Activated CD4-positive, alpha-beta memory T cell treated with anti-CD3 and anti-CD28 coated beads for 36 hours (primary cell): Measurements from ENCODE around the gene ALPK3. TPM values are rescaled to one million over a fixed set of nuclear protein-coding genes. Genes with fewer than 3 reads are reported as not detected.

Experiments used
- CTCF ChIA-PET: fragments of 350-600 bp; sonication (Branson Sonifier 250); formaldehyde crosslinking; loops from one replicate; lab custom pipeline; 2021; ENCODE audit warnings: antibody characterized with exemption, inconsistent platforms; lab: Charles Lee
- POLR2A ChIA-PET: fragments of 350-600 bp; sonication (Branson Sonifier 250); formaldehyde crosslinking; loops from one replicate; lab custom pipeline; 2021; ENCODE audit warnings: antibody characterized with exemption; lab: Charles Lee
- DNase-seq: peaks from one replicate; pipeline ENCODE4 v3.0.0-alpha.2; 2020
- H3K27ac Mint-ChIP-seq: one replicate; pipeline ENCODE4 v1.8.0; 2021; ENCODE audit warnings: mixed read lengths
- H3K27me3 Mint-ChIP-seq: one replicate; pipeline ENCODE4 v1.8.0; 2021; ENCODE audit warnings: mixed read lengths
- H3K36me3 Mint-ChIP-seq: one replicate; pipeline ENCODE4 v1.8.0; 2021; ENCODE audit warnings: mixed read lengths
- H3K4me1 Mint-ChIP-seq: one replicate; pipeline ENCODE4 v1.8.0; 2021; ENCODE audit warnings: low read depth, mixed read lengths
- H3K4me3 Mint-ChIP-seq: one replicate; pipeline ENCODE4 v1.8.0; 2021; ENCODE audit warnings: mild to moderate bottlenecking, mixed read lengths
- H3K9me3 Mint-ChIP-seq: one replicate; pipeline ENCODE4 v1.8.0; 2021; ENCODE audit warnings: mixed read lengths
- intact Hi-C: fragments of 100-400 bp; cut with micrococcal nuclease; formaldehyde crosslinking; loops from one replicate; pipeline ENCODE4 v1.15.1; 2023
- total RNA-seq, 2 experiments: library from RNA; stranded (reverse); gene quantifications; one replicate each; pipeline ENCODE4 v1.2.3, GENCODE V29; 2021

ALPK3 gene
- total RNA-seq, 2 experiments from 2014 or later = 0.10 to 0.12 TPM

GRCh38 chr15:84857418-84858004, 40.4 kb downstream of the ALPK3 start:
- ChIA-PET CTCF (no interaction called here), POLR2A (no interaction called here)
- no peak overlapping the region for H3K4me3 Mint-ChIP-seq
- H3K27ac Mint-ChIP-seq = no peak overlapping the region
- H3K36me3 Mint-ChIP-seq = no peaks in the 10 kb centered on the region
- H3K27me3 Mint-ChIP-seq = no peaks in the 10 kb centered on the region
- H3K4me1 Mint-ChIP-seq = no peaks in the 10 kb centered on the region
- no peak for DNase-seq
- no peaks in the 10 kb centered on the region for H3K9me3 Mint-ChIP-seq
- intact Hi-C loops = no loop called here

- Mint-ChIP-seq H3K27ac (no peak overlapping the region), H3K27me3 (no peaks in the 10 kb centered on the region), H3K4me1 (no peaks in the 10 kb centered on the region), H3K36me3 (no peaks in the 10 kb centered on the region), H3K9me3 (no peaks in the 10 kb centered on the region), H3K4me3 (no peak overlapping the region)
- ChIA-PET CTCF (interaction anchor here (1.3 kb wide), 1 partner anchor 13 kb away, joined by 3 read pairs; no protein-coding TSS in a partner anchor), POLR2A (no interaction called here)
- intact Hi-C loops = no loop called here
- no peak for DNase-seq
These were observed 41.1 kb downstream of the ALPK3 start for GRCh38 chr15:84858231-84858630.

GRCh38 chr15:84859144-84859543, 42.0 kb downstream of the ALPK3 start:
- Mint-ChIP-seq H3K4me1 (no peaks in the 10 kb centered on the region), H3K4me3 (no peak overlapping the region), H3K9me3 (no peaks in the 10 kb centered on the region), H3K27ac (no peak overlapping the region), H3K36me3 (no peaks in the 10 kb centered on the region), H3K27me3 (no peaks in the 10 kb centered on the region)
- ChIA-PET POLR2A (no interaction called here), CTCF (interaction anchor here (1.3 kb wide), 1 partner anchor 14 kb away, joined by 3 read pairs; no protein-coding TSS in a partner anchor)
- no peak for DNase-seq
- intact Hi-C loops = no loop called here

- CTCF ChIA-PET = no interaction called here
- no peaks in the 10 kb centered on the region for H3K27me3 Mint-ChIP-seq
- H3K36me3 Mint-ChIP-seq = no peaks in the 10 kb centered on the region
- H3K9me3 Mint-ChIP-seq = no peaks in the 10 kb centered on the region
- no peaks in the 10 kb centered on the region for H3K4me1 Mint-ChIP-seq
- H3K27ac Mint-ChIP-seq = no peak overlapping the region
- H3K4me3 Mint-ChIP-seq = no peak overlapping the region
- POLR2A ChIA-PET = no interaction called here
- no peak for DNase-seq
- intact Hi-C loops = no loop called here
These were observed 42.5 kb downstream of the ALPK3 start for GRCh38 chr15:84859651-84860050.

GRCh38 chr15:84861781-84862180, 44.6 kb downstream of the ALPK3 start:
- no peaks in the 10 kb centered on the region for H3K36me3 Mint-ChIP-seq
- H3K9me3 Mint-ChIP-seq = no peaks in the 10 kb centered on the region
- intact Hi-C loops = no loop called here
- H3K27ac Mint-ChIP-seq = no peak overlapping the region
- DNase-seq = no peak
- POLR2A ChIA-PET = no interaction called here
- H3K27me3 Mint-ChIP-seq = no peaks in the 10 kb centered on the region
- H3K4me1 Mint-ChIP-seq = no peaks in the 10 kb centered on the region
- CTCF ChIA-PET = no interaction called here
- no peak overlapping the region for H3K4me3 Mint-ChIP-seq

DNA sequence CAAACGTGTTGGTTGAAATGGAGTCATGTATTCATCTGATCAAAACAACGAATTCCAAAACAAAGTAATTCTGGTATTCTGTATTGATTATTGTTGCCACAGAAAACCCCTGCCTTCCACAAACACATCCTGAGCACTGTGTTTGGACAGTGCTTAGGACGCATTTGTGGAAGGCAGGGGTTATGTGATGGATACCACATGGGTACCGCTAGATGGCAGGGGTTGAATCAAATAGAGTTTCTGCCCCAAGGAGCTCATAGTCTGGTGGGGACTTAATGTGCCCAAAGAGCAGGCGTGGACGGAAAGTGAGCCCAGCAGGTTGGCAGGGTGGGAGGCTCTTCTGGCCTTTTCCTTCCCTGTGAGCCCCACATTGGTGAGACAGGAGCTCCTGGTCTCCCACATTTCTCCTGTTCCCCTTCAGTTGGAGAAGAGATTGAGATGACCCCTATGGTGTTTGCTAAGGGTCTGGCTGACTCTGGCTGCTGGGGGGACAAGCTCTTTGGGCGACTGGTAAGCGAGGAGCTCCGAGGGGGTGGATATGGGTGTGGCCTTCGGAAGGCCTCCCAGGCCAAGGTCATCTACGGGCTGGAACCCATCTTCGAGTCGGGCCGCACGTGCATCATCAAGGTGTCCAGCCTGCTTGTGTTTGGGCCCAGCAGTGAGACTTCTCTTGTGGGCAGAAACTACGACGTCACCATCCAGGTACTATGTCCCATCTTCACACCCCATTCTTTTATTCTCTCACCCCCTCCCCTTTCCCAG, 45.2 kb downstream of the ALPK3 start:
- ChIA-PET CTCF (no interaction called here), POLR2A (no interaction called here)
- intact Hi-C loops = no loop called here
- Mint-ChIP-seq H3K4me1 (no peaks in the 10 kb centered on the region), H3K27ac (no peak overlapping the region), H3K9me3 (no peaks in the 10 kb centered on the region), H3K27me3 (no peaks in the 10 kb centered on the region), H3K36me3 (no peaks in the 10 kb centered on the region), H3K4me3 (no peak overlapping the region)
- DNase-seq = no peak

DNA sequence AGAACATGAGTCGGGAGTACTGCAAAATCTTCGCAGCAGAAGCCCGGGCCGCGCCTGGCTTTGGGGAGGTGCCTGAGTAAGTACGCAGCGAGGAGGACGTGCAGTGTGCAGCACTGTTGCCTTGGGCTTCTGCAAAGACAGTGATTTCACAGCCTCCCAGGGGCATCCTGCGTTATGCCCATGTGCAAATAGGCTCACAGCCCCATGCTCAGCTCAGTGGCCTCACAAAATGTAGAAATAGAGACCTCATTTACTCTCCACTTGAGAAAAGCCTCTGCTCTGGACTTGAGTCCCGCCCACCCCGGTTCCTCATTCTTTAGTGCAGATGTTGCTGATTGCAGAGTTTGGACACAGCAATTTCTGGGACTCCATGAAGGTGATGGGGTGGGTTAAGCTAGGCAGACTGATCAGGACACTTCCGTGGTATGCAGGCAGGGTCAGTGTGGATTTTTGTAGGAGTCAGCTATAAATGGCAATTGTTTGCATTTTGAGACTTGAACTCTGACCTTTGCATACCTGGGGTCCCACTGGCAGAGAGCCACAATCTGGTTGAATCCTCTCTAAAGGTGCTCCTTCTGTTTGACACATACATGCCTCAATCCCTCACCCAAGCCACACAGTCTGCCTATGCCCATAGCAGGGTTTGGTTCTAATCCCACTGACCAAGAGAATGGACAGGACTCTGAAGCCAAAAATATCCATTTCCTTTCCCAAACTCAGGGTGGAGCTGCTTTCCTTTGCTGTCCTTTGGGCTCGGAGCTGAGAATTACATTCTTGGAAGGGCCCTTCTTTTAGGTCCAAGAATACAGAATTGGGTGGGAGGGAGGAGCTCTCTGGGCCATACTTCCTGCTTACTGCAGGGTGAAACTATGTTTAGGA, 46.6 kb downstream of the ALPK3 start:
- Mint-ChIP-seq H3K36me3 (no peaks in the 10 kb centered on the region), H3K4me1 (no peaks in the 10 kb centered on the region), H3K27ac (no peak overlapping the region), H3K4me3 (no peak overlapping the region), H3K9me3 (no peaks in the 10 kb centered on the region), H3K27me3 (no peaks in the 10 kb centered on the region)
- DNase-seq = no peak
- intact Hi-C loops = no loop called here
- CTCF ChIA-PET = interaction anchor here (2.1 kb wide), 1 partner anchor 14 kb away, joined by 8 read pairs; no protein-coding TSS in a partner anchor
- POLR2A ChIA-PET = no interaction called here

GRCh38 chr15:84864444-84864795, 47.3 kb downstream of the ALPK3 start:
- POLR2A ChIA-PET = no interaction called here
- Mint-ChIP-seq H3K36me3 (no peaks in the 10 kb centered on the region), H3K9me3 (no peaks in the 10 kb centered on the region), H3K27me3 (no peaks in the 10 kb centered on the region), H3K27ac (no peak overlapping the region), H3K4me1 (no peaks in the 10 kb centered on the region), H3K4me3 (no peak overlapping the region)
- intact Hi-C loops = no loop called here
- no peak for DNase-seq
- CTCF ChIA-PET = interaction anchor here (0.8 to 2.1 kb wide), 3 partner anchors 14 to 266 kb away, joined by 3 to 8 read pairs (median 3); no protein-coding TSS in a partner anchor

DNA sequence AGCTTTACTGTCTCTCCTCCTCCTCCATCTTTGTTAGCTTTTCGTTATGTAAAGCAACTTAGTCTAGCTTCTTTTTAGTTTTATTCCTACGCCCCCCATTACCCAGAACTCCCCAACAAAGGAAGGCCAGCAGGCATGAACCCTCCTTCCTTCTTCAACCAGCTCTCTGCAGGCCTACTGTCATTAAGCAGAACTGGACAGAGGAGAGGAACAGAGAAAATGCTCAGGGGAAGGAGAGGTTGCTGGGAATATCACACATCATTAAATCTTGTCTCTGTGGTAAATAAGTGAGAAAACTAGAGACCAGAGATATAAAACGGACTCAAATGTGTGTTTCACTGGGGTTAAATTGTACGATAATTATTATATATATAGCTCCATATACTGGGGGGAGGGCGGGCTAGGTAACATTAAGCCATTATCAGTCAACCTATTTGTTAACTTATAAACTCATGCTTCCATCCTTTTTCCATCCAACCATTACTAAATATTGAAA, 48.0 kb downstream of the ALPK3 start:
- DNase-seq = no peak
- CTCF ChIA-PET = interaction anchor here (0.8 to 2.1 kb wide), 3 partner anchors 13 to 267 kb away, joined by 3 to 8 read pairs (median 3); no protein-coding TSS in a partner anchor
- H3K9me3 Mint-ChIP-seq = no peaks in the 10 kb centered on the region
- no peaks in the 10 kb centered on the region for H3K27me3 Mint-ChIP-seq
- no peaks in the 10 kb centered on the region for H3K4me1 Mint-ChIP-seq
- no peaks in the 10 kb centered on the region for H3K36me3 Mint-ChIP-seq
- H3K4me3 Mint-ChIP-seq = no peak overlapping the region
- POLR2A ChIA-PET = no interaction called here
- intact Hi-C loops = no loop called here
- no peak overlapping the region for H3K27ac Mint-ChIP-seq

DNA sequence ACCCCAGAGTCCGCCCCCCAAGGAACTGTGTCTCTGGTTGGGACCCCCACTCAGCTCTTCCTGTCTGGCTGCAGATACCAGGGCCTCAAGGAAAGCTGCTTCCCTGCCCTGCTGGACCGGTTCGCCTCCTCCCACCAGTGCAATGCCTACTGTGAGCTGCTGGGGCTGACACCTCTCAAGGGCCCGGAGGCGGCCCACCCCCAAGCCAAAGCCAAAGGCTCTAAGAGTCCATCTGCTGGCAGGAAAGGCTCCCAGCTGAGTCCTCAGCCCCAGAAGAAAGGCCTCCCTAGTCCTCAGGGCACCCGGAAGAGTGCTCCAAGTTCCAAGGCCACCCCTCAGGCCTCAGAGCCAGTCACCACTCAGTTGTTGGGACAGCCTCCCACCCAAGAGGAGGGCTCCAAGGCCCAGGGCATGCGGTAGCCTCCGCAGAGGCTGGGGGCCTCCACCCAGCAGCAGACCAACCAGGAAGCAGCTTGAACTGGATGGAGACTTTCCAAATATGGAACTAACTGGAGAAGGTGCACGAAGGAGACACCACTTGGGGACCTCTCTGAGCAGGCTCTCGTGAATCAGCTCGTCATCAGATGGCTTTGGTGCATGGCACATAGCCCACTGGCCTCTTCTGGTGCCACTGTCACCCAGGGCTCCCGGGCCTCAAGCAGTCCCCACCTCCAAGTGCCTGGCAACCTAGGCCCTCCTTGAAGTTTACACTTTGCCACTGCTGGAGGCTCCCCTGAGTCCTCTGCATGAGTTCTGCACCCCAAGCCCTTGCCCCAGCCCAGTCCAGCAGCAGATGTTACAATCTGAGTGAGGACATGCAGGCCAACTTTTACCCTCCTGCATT, 51.1 kb downstream of the ALPK3 start:
- ChIA-PET POLR2A (no interaction called here), CTCF (interaction anchor here (0.7 kb wide), 1 partner anchor 281 kb away, joined by 3 read pairs; no protein-coding TSS in a partner anchor)
- intact Hi-C loops = no loop called here
- H3K27me3 Mint-ChIP-seq = no peaks in the 10 kb centered on the region
- H3K9me3 Mint-ChIP-seq = no peaks in the 10 kb centered on the region
- no peak overlapping the region for H3K4me3 Mint-ChIP-seq
- H3K27ac Mint-ChIP-seq = no peak overlapping the region
- H3K4me1 Mint-ChIP-seq = no peaks in the 10 kb centered on the region
- no peak for DNase-seq
- H3K36me3 Mint-ChIP-seq = no peaks in the 10 kb centered on the region

GRCh38 chr15:84869510-84869909, 52.4 kb downstream of the ALPK3 start:
- no peaks in the 10 kb centered on the region for H3K27me3 Mint-ChIP-seq
- H3K36me3 Mint-ChIP-seq = no peaks in the 10 kb centered on the region
- intact Hi-C loops = no loop called here
- POLR2A ChIA-PET = no interaction called here
- H3K4me3 Mint-ChIP-seq = no peak overlapping the region
- no peaks in the 10 kb centered on the region for H3K9me3 Mint-ChIP-seq
- CTCF ChIA-PET = no interaction called here
- DNase-seq = no peak
- H3K27ac Mint-ChIP-seq = no peak overlapping the region
- no peaks in the 10 kb centered on the region for H3K4me1 Mint-ChIP-seq
